ENCODE results near the gene AIF1. TPM values are rescaled to one million over a fixed set of nuclear protein-coding genes. Genes with fewer than 3 reads are reported as not detected.
A peak's percentile ranks its signal among the peaks of the same experiment; 100 is the strongest.

AIF1 gene
- total and polyA plus RNA-seq, 2 donors from 2014 or later = 44.1 to 121 TPM

DNA sequence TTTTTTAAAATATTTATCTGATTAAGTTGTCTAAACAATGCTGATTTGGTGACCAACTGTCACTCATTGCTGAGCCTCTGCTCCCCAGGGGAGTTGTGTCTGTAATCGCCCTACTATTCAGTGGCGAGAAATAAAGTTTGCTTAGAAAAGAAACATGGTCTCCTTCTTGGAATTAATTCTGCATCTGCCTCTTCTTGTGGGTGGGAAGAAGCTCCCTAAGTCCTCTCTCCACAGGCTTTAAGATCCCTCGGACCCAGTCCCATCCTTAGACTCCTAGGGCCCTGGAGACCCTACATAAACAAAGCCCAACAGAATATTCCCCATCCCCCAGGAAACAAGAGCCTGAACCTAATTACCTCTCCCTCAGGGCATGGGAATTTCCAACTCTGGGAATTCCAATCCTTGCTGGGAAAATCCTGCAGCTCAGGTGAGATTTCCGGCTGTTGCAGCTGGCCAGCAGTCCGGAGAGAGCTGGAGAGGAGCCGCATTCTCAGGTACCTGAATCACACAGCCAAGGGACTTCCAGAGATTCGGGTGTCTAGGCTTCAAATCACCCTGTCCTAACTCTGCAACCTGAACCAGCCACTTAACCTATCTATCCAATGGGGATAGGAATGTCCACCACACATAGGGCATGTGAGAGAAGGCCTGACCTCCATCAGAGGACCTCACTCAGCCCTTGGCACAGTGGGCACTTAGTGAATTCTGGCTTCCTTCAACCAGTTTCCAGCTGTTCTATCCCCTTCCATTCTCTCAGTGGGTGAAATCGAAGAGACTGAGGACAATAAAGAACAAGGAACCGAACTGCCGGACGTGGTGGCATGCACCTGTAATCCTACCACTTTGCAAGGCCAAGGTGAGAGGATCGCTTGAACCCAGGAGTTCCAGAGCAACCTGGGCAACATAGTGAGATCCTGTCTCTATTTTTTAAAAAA lies 36.6 kb upstream of the AIF1 start:
- peaks cover 0 to 7% (median 5%) of the 10 kb centered on the region in 3 donors for H3K4me1 ChIP-seq (ENCODE audit: control insufficient read depth in 2 of 3, insufficient read depth in 2 of 3, low read depth in 1 of 3, low read length in 3 of 3)
- H3K27ac ChIP-seq (ENCODE audit: low read depth in 2 of 2, low read length in 2 of 2) = no peak overlapping the region
- no peaks in the 10 kb centered on the region for H3K27me3 ChIP-seq (ENCODE audit: control insufficient read depth, insufficient read depth, low read length)
- no peak overlapping the region for H3K4me3 ChIP-seq (ENCODE audit: low read length in 3 of 3)
- TF ChIP-seq, protein P1, sequence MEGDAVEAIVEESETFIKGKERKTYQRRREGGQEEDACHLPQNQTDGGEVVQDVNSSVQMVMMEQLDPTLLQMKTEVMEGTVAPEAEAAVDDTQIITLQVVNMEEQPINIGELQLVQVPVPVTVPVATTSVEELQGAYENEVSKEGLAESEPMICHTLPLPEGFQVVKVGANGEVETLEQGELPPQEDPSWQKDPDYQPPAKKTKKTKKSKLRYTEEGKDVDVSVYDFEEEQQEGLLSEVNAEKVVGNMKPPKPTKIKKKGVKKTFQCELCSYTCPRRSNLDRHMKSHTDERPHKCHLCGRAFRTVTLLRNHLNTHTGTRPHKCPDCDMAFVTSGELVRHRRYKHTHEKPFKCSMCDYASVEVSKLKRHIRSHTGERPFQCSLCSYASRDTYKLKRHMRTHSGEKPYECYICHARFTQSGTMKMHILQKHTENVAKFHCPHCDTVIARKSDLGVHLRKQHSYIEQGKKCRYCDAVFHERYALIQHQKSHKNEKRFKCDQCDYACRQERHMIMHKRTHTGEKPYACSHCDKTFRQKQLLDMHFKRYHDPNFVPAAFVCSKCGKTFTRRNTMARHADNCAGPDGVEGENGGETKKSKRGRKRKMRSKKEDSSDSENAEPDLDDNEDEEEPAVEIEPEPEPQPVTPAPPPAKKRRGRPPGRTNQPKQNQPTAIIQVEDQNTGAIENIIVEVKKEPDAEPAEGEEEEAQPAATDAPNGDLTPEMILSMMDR (IDR thresholded peaks at IDR 0.05; ENCODE audit: borderline replicate concordance, extremely low read depth, insufficient read depth) = no peak
- H3K36me3 ChIP-seq (ENCODE audit: control insufficient read depth in 2 of 3, insufficient read depth in 3 of 3, low read length in 3 of 3) = no peaks in the 10 kb centered on the region
- no peak for FAIRE-seq
- DNase-seq = peak in 2 of 5 donors; percentile 46 to 50
- intact Hi-C loops (cut with DNase I) = no loop called here
- no peaks in the 10 kb centered on the region for H3K9me3 ChIP-seq (ENCODE audit: control insufficient read depth in 2 of 3, insufficient read depth in 1 of 3, low read length in 3 of 3)
- H3K9ac ChIP-seq (ENCODE audit: low read length in 3 of 3) = no peak overlapping the region

- no peak for FAIRE-seq
- no peak overlapping the region for H3K27ac ChIP-seq (ENCODE audit: low read depth in 2 of 2, low read length in 2 of 2)
- intact Hi-C loops (cut with DNase I) = no loop called here
These were observed 35.9 kb upstream of the AIF1 start for GRCh38 chr6:31579119-31579505.

GRCh38 chr6:31579546-31580437 lies 35.2 kb upstream of the AIF1 start:
- Histone ChIP-seq H3K36me3 (ENCODE audit: control insufficient read depth in 2 of 3, insufficient read depth in 3 of 3, low read length in 3 of 3) (no peaks in the 10 kb centered on the region), H3K9ac (ENCODE audit: low read length in 3 of 3) (peak overlapping the region in 1 of 3 donors; percentile 71), H3K4me1 (ENCODE audit: control insufficient read depth in 2 of 3, insufficient read depth in 2 of 3, low read depth in 1 of 3, low read length in 3 of 3) (peaks cover 0 to 7% (median 5%) of the 10 kb centered on the region in 3 donors), H3K27me3 (ENCODE audit: control insufficient read depth, insufficient read depth, low read length) (no peaks in the 10 kb centered on the region), H3K27ac (ENCODE audit: low read depth in 2 of 2, low read length in 2 of 2) (no peak overlapping the region), H3K4me3 (ENCODE audit: low read length in 3 of 3) (peak overlapping the region in 1 of 3 donors; percentile 90), H3K9me3 (ENCODE audit: control insufficient read depth in 2 of 3, insufficient read depth in 1 of 3, low read length in 3 of 3) (no peaks in the 10 kb centered on the region)
- TF ChIP-seq, protein P1 (IDR thresholded peaks at IDR 0.05; ENCODE audit: borderline replicate concordance, extremely low read depth, insufficient read depth) = no peak
- no peak for FAIRE-seq
- no peak for DNase-seq
- intact Hi-C loops (cut with DNase I) = no loop called here

More at GRCh38 chr6:31579119-31579505, 35.9 kb upstream of the AIF1 start:
- no peak for DNase-seq
- TF ChIP-seq, protein P1 (IDR thresholded peaks at IDR 0.05; ENCODE audit: borderline replicate concordance, extremely low read depth, insufficient read depth) = no peak
- Histone ChIP-seq H3K4me3 (ENCODE audit: low read length in 3 of 3) (no peak overlapping the region), H3K9me3 (ENCODE audit: control insufficient read depth in 2 of 3, insufficient read depth in 1 of 3, low read length in 3 of 3) (no peaks in the 10 kb centered on the region), H3K36me3 (ENCODE audit: control insufficient read depth in 2 of 3, insufficient read depth in 3 of 3, low read length in 3 of 3) (no peaks in the 10 kb centered on the region), H3K4me1 (ENCODE audit: control insufficient read depth in 2 of 3, insufficient read depth in 2 of 3, low read depth in 1 of 3, low read length in 3 of 3) (peaks cover 0 to 7% (median 5%) of the 10 kb centered on the region in 3 donors), H3K9ac (ENCODE audit: low read length in 3 of 3) (no peak overlapping the region), H3K27me3 (ENCODE audit: control insufficient read depth, insufficient read depth, low read length) (no peaks in the 10 kb centered on the region)

Data from kidney (tissue), 14 donors.